ENCODE data around the gene QARS1.

The QARS1 gene

GRCh38 chr3:49120096-49120437 is 15.5 kb upstream of the QARS1 start:
- Histone ChIP-seq H3K27ac (ENCODE audit: low read depth, low read length) (no peak overlapping the region; the same call in 1 of the 2 replicates), H3K4me1 (ENCODE audit: control insufficient read depth, insufficient read depth, low read length) (peaks cover 10% of the 10 kb centered on the region), H3K36me3 (ENCODE audit: control insufficient read depth, insufficient read depth, low read length) (peaks cover 79% of the 10 kb centered on the region), H3K27me3 (ENCODE audit: control insufficient read depth, insufficient read depth, low read length) (no peaks in the 10 kb centered on the region), H3K9ac (ENCODE audit: low read length) (peak overlapping the region; percentile 98), H3K4me3 (ENCODE audit: low read depth, low read length) (peak overlapping the region; percentile 98), H3K9me3 (ENCODE audit: control insufficient read depth, insufficient read depth, low read depth, low read length) (no peaks in the 10 kb centered on the region)

GRCh38 chr3:49119439-49119838 is 14.9 kb upstream of the QARS1 start:
- H3K27me3 ChIP-seq (ENCODE audit: control insufficient read depth, insufficient read depth, low read length), result no peaks in the 10 kb centered on the region
- no peaks in the 10 kb centered on the region for H3K9me3 ChIP-seq (ENCODE audit: control insufficient read depth, insufficient read depth, low read depth, low read length)
- H3K4me3 ChIP-seq (ENCODE audit: low read depth, low read length), result peak overlapping the region; percentile 98
- H3K9ac ChIP-seq (ENCODE audit: low read length), result no peak overlapping the region
- H3K36me3 ChIP-seq (ENCODE audit: control insufficient read depth, insufficient read depth, low read length), result peaks cover 79% of the 10 kb centered on the region
- peaks cover 10% of the 10 kb centered on the region for H3K4me1 ChIP-seq (ENCODE audit: control insufficient read depth, insufficient read depth, low read length)
- no peak overlapping the region for H3K27ac ChIP-seq (ENCODE audit: low read depth, low read length)

- no peak overlapping the region for H3K27ac ChIP-seq (ENCODE audit: low read depth, low read length)
- H3K4me1 ChIP-seq (ENCODE audit: control insufficient read depth, insufficient read depth, low read length), result peaks cover 10% of the 10 kb centered on the region
- peaks cover 79% of the 10 kb centered on the region for H3K36me3 ChIP-seq (ENCODE audit: control insufficient read depth, insufficient read depth, low read length)
- H3K27me3 ChIP-seq (ENCODE audit: control insufficient read depth, insufficient read depth, low read length), result no peaks in the 10 kb centered on the region
- H3K9ac ChIP-seq (ENCODE audit: low read length), result no peak overlapping the region
- H3K4me3 ChIP-seq (ENCODE audit: low read depth, low read length), result no peak overlapping the region
- H3K9me3 ChIP-seq (ENCODE audit: control insufficient read depth, insufficient read depth, low read depth, low read length), result no peaks in the 10 kb centered on the region
Observed at GRCh38 chr3:49119036-49119435, 14.5 kb upstream of the QARS1 start.

- Histone ChIP-seq H3K9me3 (ENCODE audit: control insufficient read depth, insufficient read depth, low read depth, low read length) (no peaks in the 10 kb centered on the region), H3K36me3 (ENCODE audit: control insufficient read depth, insufficient read depth, low read length) (peaks cover 95% of the 10 kb centered on the region), H3K27ac (ENCODE audit: low read depth, low read length) (no peak overlapping the region), H3K4me3 (ENCODE audit: low read depth, low read length) (no peak overlapping the region), H3K27me3 (ENCODE audit: control insufficient read depth, insufficient read depth, low read length) (no peaks in the 10 kb centered on the region), H3K4me1 (ENCODE audit: control insufficient read depth, insufficient read depth, low read length) (no peaks in the 10 kb centered on the region), H3K9ac (ENCODE audit: low read length) (no peak overlapping the region)
Observed at GRCh38 chr3:49112262-49112661, 7.7 kb upstream of the QARS1 start.

GRCh38 chr3:49111347-49111746 is 6.8 kb upstream of the QARS1 start:
- H3K36me3 ChIP-seq (ENCODE audit: control insufficient read depth, insufficient read depth, low read length), result peaks cover 86% of the 10 kb centered on the region
- H3K4me3 ChIP-seq (ENCODE audit: low read depth, low read length), result no peak overlapping the region
- no peaks in the 10 kb centered on the region for H3K27me3 ChIP-seq (ENCODE audit: control insufficient read depth, insufficient read depth, low read length)
- no peak overlapping the region for H3K9ac ChIP-seq (ENCODE audit: low read length)
- H3K27ac ChIP-seq (ENCODE audit: low read depth, low read length), result no peak overlapping the region
- no peaks in the 10 kb centered on the region for H3K4me1 ChIP-seq (ENCODE audit: control insufficient read depth, insufficient read depth, low read length)
- H3K9me3 ChIP-seq (ENCODE audit: control insufficient read depth, insufficient read depth, low read depth, low read length), result no peaks in the 10 kb centered on the region

- H3K36me3 ChIP-seq (ENCODE audit: control insufficient read depth, insufficient read depth, low read length), result peaks cover 81% of the 10 kb centered on the region
- no peak overlapping the region for H3K9ac ChIP-seq (ENCODE audit: low read length)
- H3K4me3 ChIP-seq (ENCODE audit: low read depth, low read length), result no peak overlapping the region
- H3K27me3 ChIP-seq (ENCODE audit: control insufficient read depth, insufficient read depth, low read length), result no peaks in the 10 kb centered on the region
- H3K27ac ChIP-seq (ENCODE audit: low read depth, low read length), result no peak overlapping the region
- H3K4me1 ChIP-seq (ENCODE audit: control insufficient read depth, insufficient read depth, low read length), result no peaks in the 10 kb centered on the region
- no peaks in the 10 kb centered on the region for H3K9me3 ChIP-seq (ENCODE audit: control insufficient read depth, insufficient read depth, low read depth, low read length)
Observed at GRCh38 chr3:49110780-49111179, 6.2 kb upstream of the QARS1 start.

GRCh38 chr3:49108346-49108745 is 3.8 kb upstream of the QARS1 start:
- Histone ChIP-seq H3K4me3 (ENCODE audit: low read depth, low read length) (no peak overlapping the region), H3K36me3 (ENCODE audit: control insufficient read depth, insufficient read depth, low read length) (peaks cover 58% of the 10 kb centered on the region), H3K27me3 (ENCODE audit: control insufficient read depth, insufficient read depth, low read length) (no peaks in the 10 kb centered on the region), H3K27ac (ENCODE audit: low read depth, low read length) (no peak overlapping the region), H3K9me3 (ENCODE audit: control insufficient read depth, insufficient read depth, low read depth, low read length) (no peaks in the 10 kb centered on the region), H3K4me1 (ENCODE audit: control insufficient read depth, insufficient read depth, low read length) (peaks cover 7% of the 10 kb centered on the region), H3K9ac (ENCODE audit: low read length) (no peak overlapping the region)

GRCh38 chr3:49104052-49104426 is 518 bp downstream of the QARS1 start:
- Histone ChIP-seq H3K4me1 (ENCODE audit: control insufficient read depth, insufficient read depth, low read length) (peaks cover 7% of the 10 kb centered on the region), H3K9me3 (ENCODE audit: control insufficient read depth, insufficient read depth, low read depth, low read length) (no peaks in the 10 kb centered on the region), H3K9ac (ENCODE audit: low read length) (peak overlapping the region; percentile 94), H3K27ac (ENCODE audit: low read depth, low read length) (peak overlapping the region; percentile 90), H3K4me3 (ENCODE audit: low read depth, low read length) (peak overlapping the region; percentile 81), H3K36me3 (ENCODE audit: control insufficient read depth, insufficient read depth, low read length) (peaks cover 60% of the 10 kb centered on the region), H3K27me3 (ENCODE audit: control insufficient read depth, insufficient read depth, low read length) (no peaks in the 10 kb centered on the region)

GRCh38 chr3:49100046-49100615 is 4.4 kb downstream of the QARS1 start:
- Histone ChIP-seq H3K9me3 (ENCODE audit: control insufficient read depth, insufficient read depth, low read depth, low read length) (no peaks in the 10 kb centered on the region), H3K4me1 (ENCODE audit: control insufficient read depth, insufficient read depth, low read length) (peaks cover 7% of the 10 kb centered on the region), H3K27ac (ENCODE audit: low read depth, low read length) (no peak overlapping the region), H3K27me3 (ENCODE audit: control insufficient read depth, insufficient read depth, low read length) (no peaks in the 10 kb centered on the region), H3K9ac (ENCODE audit: low read length) (no peak overlapping the region), H3K36me3 (ENCODE audit: control insufficient read depth, insufficient read depth, low read length) (peaks cover 67% of the 10 kb centered on the region), H3K4me3 (ENCODE audit: low read depth, low read length) (no peak overlapping the region)

- no peaks in the 10 kb centered on the region for H3K27me3 ChIP-seq (ENCODE audit: control insufficient read depth, insufficient read depth, low read length)
- no peak overlapping the region for H3K9ac ChIP-seq (ENCODE audit: low read length)
- no peaks in the 10 kb centered on the region for H3K9me3 ChIP-seq (ENCODE audit: control insufficient read depth, insufficient read depth, low read depth, low read length)
- peaks cover 67% of the 10 kb centered on the region for H3K36me3 ChIP-seq (ENCODE audit: control insufficient read depth, insufficient read depth, low read length)
- H3K27ac ChIP-seq (ENCODE audit: low read depth, low read length), result no peak overlapping the region
- H3K4me1 ChIP-seq (ENCODE audit: control insufficient read depth, insufficient read depth, low read length), result peaks cover 8% of the 10 kb centered on the region
- H3K4me3 ChIP-seq (ENCODE audit: low read depth, low read length), result no peak overlapping the region
Observed at GRCh38 chr3:49098910-49099630, 5.5 kb downstream of the QARS1 start.

GRCh38 chr3:49098429-49098828 is 6.1 kb downstream of the QARS1 start:
- Histone ChIP-seq H3K27me3 (ENCODE audit: control insufficient read depth, insufficient read depth, low read length) (no peaks in the 10 kb centered on the region), H3K4me3 (ENCODE audit: low read depth, low read length) (no peak overlapping the region), H3K9me3 (ENCODE audit: control insufficient read depth, insufficient read depth, low read depth, low read length) (no peaks in the 10 kb centered on the region), H3K4me1 (ENCODE audit: control insufficient read depth, insufficient read depth, low read length) (peaks cover 3% of the 10 kb centered on the region; the same call in 1 of the 2 replicates), H3K9ac (ENCODE audit: low read length) (no peak overlapping the region), H3K36me3 (ENCODE audit: control insufficient read depth, insufficient read depth, low read length) (peaks cover 67% of the 10 kb centered on the region), H3K27ac (ENCODE audit: low read depth, low read length) (no peak overlapping the region)

Data from HUES6 (cell line).